Ascending aorta (tissue), 2 donors: ENCODE measurements around the gene ZBTB5. TPM values are rescaled to one million over a fixed set of nuclear protein-coding genes. Genes with fewer than 3 reads are reported as not detected.

Source experiments
- DNase-seq, 2 donors: peaks; one replicate each; pipeline ENCODE4 v3.0.0-alpha.2; 2019; ENCODE audit warnings: low spot score in 2 of 2
- H3K27ac ChIP-seq, 2 donors: fragments of 200-600 bp; sonication (generic); one replicate each; pipeline ENCODE4 v1.5.1; 2016 to 2017; ENCODE audit warnings: mild to moderate bottlenecking in 1 of 2
- H3K27me3 ChIP-seq: fragments of 200-600 bp; sonication (generic); one replicate; pipeline ENCODE4 v1.5.1; 2017
- H3K36me3 ChIP-seq, 2 donors: fragments of 200-600 bp; sonication (generic); one replicate each; pipeline ENCODE4 v1.5.1; 2016
- H3K4me1 ChIP-seq, 2 donors: fragments of 200-600 bp; sonication (generic); one replicate each; pipeline ENCODE4 v1.5.1; 2016 to 2017; ENCODE audit warnings: mild to moderate bottlenecking in 1 of 2
- H3K4me3 ChIP-seq, 2 donors: fragments of 200-600 bp; sonication (generic); one replicate each; pipeline ENCODE4 v1.5.1; 2016 to 2017; ENCODE audit warnings: mild to moderate bottlenecking in 1 of 2
- H3K9me3 ChIP-seq, 2 donors: fragments of 200-600 bp; sonication (generic); one replicate each; pipeline ENCODE4 v1.5.1; 2016
- intact Hi-C: fragments of 100-400 bp; cut with DNase I; formaldehyde crosslinking; loops from one replicate; pipeline ENCODE4 v1.15.1; 2023
- total RNA-seq: library from RNA; depleted of rRNA; stranded (reverse); fragments of >200 nt; gene quantifications from one replicate; pipeline ENCODE4 v1.1.0, GENCODE V29; 2016
- TF ChIP-seq, protein P1 (sequence below), 3 experiments: fragments of 200-600 bp in 2 of 3; fragments of 450-650 bp in 1 of 3; sonication (generic) in 2 of 3; IDR thresholded peaks; one replicate each; pipeline ENCODE4 v1.5.1; 2016 to 2019; ENCODE audit warnings: antibody characterized with exemption in 3 of 3, mild to moderate bottlenecking in 1 of 3, moderate library complexity in 1 of 3

Gene ZBTB5
- total RNA-seq, 1 donor from 2014 or later = 3.4 TPM

DNA sequence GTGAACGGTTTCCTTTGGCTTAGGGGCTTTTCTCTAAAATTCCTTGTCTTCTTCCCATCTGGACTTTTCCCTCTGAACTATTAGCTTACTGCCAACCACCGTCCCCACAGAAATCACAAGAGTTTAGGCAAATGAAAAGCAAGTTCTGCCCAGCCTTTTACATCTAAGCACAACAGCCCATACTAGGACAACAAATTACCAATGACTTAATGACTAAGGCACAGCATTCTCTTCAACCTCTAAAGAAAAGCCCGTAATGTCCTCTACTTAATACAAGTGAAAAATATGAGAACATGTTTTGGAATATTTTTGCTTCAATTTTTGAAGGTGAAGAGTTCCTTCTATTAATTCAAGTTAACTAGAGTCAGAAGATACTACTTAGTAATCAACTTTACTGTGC is 1.2 kb downstream of the ZBTB5 start:
- Histone ChIP-seq H3K36me3 (no peaks in the 10 kb centered on the region), H3K27ac (peak overlapping the region; percentile 97 to 99), H3K27me3 (no peaks in the 10 kb centered on the region), H3K9me3 (no peaks in the 10 kb centered on the region), H3K4me3 (peak overlapping the region; percentile 79 to 92), H3K4me1 (peaks cover 4 to 27% of the 10 kb centered on the region in 2 donors)
- DNase-seq = no peak
- TF ChIP-seq, protein P1, sequence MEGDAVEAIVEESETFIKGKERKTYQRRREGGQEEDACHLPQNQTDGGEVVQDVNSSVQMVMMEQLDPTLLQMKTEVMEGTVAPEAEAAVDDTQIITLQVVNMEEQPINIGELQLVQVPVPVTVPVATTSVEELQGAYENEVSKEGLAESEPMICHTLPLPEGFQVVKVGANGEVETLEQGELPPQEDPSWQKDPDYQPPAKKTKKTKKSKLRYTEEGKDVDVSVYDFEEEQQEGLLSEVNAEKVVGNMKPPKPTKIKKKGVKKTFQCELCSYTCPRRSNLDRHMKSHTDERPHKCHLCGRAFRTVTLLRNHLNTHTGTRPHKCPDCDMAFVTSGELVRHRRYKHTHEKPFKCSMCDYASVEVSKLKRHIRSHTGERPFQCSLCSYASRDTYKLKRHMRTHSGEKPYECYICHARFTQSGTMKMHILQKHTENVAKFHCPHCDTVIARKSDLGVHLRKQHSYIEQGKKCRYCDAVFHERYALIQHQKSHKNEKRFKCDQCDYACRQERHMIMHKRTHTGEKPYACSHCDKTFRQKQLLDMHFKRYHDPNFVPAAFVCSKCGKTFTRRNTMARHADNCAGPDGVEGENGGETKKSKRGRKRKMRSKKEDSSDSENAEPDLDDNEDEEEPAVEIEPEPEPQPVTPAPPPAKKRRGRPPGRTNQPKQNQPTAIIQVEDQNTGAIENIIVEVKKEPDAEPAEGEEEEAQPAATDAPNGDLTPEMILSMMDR (IDR thresholded peaks at IDR 0.05) = no peak
- intact Hi-C loops = loop anchor here (1.0 to 10.0 kb wide), 5 partner anchors 42 to 979 kb away; partner anchors contain the start of gene GRHPR

DNA sequence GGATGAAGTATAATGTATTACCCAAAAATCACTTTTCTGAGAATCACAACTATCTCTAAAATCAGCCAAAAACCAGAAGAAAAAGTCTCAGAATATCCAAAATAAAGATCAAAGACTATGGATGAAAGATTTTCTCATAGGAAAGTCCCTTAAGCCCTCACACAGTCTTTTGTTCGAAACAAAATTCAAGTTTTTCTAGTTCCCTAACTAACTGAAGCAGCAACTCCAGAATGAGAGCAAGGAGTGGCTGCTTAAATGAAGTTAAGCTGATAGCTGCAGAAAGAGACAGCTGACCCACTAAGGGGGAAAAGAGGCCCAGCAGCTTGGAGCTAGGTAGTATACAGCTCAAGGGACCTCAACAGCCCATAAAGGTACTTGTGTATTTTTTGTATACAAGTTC is 8.4 kb downstream of the ZBTB5 start:
- no peak overlapping the region for H3K27ac ChIP-seq
- no peaks in the 10 kb centered on the region for H3K27me3 ChIP-seq
- DNase-seq = no peak
- H3K4me3 ChIP-seq = no peak overlapping the region
- H3K9me3 ChIP-seq = no peaks in the 10 kb centered on the region
- TF ChIP-seq, protein P1 (IDR thresholded peaks at IDR 0.05) = no peak
- intact Hi-C loops = no loop called here
- H3K36me3 ChIP-seq = no peaks in the 10 kb centered on the region
- peaks cover 0 to 4% of the 10 kb centered on the region in 2 donors for H3K4me1 ChIP-seq

DNA sequence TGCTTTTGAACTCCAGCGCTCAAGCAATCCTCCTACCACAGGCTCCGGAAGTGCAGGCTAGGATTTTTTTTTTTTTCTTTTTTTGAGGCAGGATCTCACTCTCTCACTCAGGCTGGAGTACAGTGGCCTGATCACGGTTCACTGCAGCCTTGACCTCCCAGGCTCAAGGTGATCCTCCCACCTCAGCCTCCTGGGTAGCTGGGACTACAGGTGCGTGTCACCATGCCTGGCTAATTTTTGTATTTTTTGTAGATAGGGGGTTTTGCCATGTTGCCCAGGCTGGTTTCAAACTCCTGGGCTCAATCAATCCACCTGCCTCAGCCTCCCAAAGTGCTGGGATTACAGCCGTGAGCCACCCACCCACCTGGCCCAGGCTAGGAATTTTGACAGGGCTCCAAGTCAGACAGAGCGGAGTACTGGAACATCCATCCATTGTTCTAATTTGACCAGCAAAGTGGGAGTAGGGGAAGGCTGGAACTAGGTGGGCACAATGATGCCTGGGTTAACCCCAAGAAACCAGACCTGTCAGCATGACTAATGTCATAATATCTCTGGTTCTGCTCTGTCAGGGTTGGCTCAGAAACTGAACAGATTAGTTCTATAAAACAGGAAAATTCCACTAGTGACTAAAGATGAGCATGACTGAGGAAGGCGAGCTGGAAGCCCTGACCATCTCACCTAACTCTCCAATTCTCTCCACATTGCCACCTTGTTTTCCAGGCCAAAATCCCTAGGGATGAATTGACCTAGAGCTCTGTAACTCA is 9.2 kb downstream of the ZBTB5 start:
- no peaks in the 10 kb centered on the region for H3K9me3 ChIP-seq
- no peaks in the 10 kb centered on the region for H3K4me1 ChIP-seq
- intact Hi-C loops = no loop called here
- no peaks in the 10 kb centered on the region for H3K36me3 ChIP-seq
- TF ChIP-seq, protein P1 (IDR thresholded peaks at IDR 0.05) = no peak
- H3K27ac ChIP-seq = no peak overlapping the region
- no peak overlapping the region for H3K4me3 ChIP-seq
- no peaks in the 10 kb centered on the region for H3K27me3 ChIP-seq
- no peak for DNase-seq

DNA sequence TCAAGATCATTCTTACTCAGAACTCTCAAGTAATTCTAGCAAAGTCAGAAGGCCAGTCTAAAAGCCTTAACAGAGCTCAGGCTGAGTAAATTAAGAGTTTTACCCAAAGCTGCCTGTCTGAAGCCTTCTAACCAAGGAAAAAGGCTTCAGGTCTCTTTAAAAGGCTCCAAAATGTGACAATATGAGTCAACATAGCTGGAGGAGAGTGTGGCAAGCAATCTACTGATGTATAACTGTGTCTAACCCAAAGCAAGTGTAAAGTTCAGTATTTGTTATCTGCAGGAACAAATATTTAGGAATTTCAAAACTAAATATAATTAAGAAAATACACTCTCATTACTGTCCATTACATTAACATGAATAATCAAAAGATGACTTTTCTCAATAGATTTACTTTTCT is 11.0 kb downstream of the ZBTB5 start:
- Histone ChIP-seq H3K4me1 (no peaks in the 10 kb centered on the region), H3K27ac (no peak overlapping the region), H3K36me3 (no peaks in the 10 kb centered on the region), H3K27me3 (no peaks in the 10 kb centered on the region), H3K4me3 (no peak overlapping the region), H3K9me3 (no peaks in the 10 kb centered on the region)
- DNase-seq = no peak
- TF ChIP-seq, protein P1 (IDR thresholded peaks at IDR 0.05) = no peak
- intact Hi-C loops = no loop called here

GRCh38 chr9:37453827-37454226 is 11.4 kb downstream of the ZBTB5 start:
- no peak overlapping the region for H3K4me3 ChIP-seq
- H3K27ac ChIP-seq = no peak overlapping the region
- H3K27me3 ChIP-seq = no peaks in the 10 kb centered on the region
- peak in 1 of 2 donors; percentile 24 for DNase-seq
- intact Hi-C loops = no loop called here
- peaks cover 0 to 2% of the 10 kb centered on the region in 2 donors for H3K36me3 ChIP-seq
- TF ChIP-seq, protein P1 (IDR thresholded peaks at IDR 0.05) = no peak
- no peaks in the 10 kb centered on the region for H3K4me1 ChIP-seq
- H3K9me3 ChIP-seq = no peaks in the 10 kb centered on the region
